Measurements from ENCODE around the gene SORCS2. TPM values are rescaled to one million over a fixed set of nuclear protein-coding genes. Genes with fewer than 3 reads are reported as not detected.

The SORCS2 gene
- total and polyA plus RNA-seq, 2 donors (not counting 1 experiment from before 2014, with no cell fraction given) = not detected

- no peak for DNase-seq
- Histone ChIP-seq H3K4me2 (replicated peaks; ENCODE audit: low read depth, low read length, poor library complexity, severe bottlenecking) (no peak overlapping the region), H4K20me1 (ENCODE audit: control insufficient read depth, insufficient read depth, low read length, poor library complexity, severe bottlenecking) (no peaks in the 10 kb centered on the region), H2AFZ (ENCODE audit: insufficient read depth, low read depth, low read length, poor library complexity, severe bottlenecking) (no peak overlapping the region), H3K4me1 (ENCODE audit: control insufficient read depth in 2 of 2, insufficient read depth in 2 of 2, low read length in 2 of 2) (no peaks in the 10 kb centered on the region), H3K79me2 (ENCODE audit: control insufficient read depth, insufficient read depth, low read length) (no peaks in the 10 kb centered on the region), H3K36me3 (replicated peaks in 1 of 2; ENCODE audit: control extremely low read depth in 1 of 2, control insufficient read depth in 1 of 2, extremely low read depth in 1 of 2, insufficient read depth in 2 of 2, low read length in 1 of 2) (no peaks in the 10 kb centered on the region), H3K27ac (ENCODE audit: low read length in 2 of 2) (no peak overlapping the region), H3K9me3 (ENCODE audit: control extremely low read depth in 1 of 3, control insufficient read depth in 2 of 3, insufficient read depth in 1 of 3, low read length in 2 of 3) (peaks cover 0 to 20% (median 0%) of the 10 kb centered on the region in 3 donors), H3K4me3 (ENCODE audit: control extremely low read depth in 1 of 5, extremely low read depth in 1 of 5, insufficient read depth in 1 of 5, low read depth in 2 of 5, low read length in 4 of 5) (no peak overlapping the region), H3K9ac (ENCODE audit: low read length) (no peak overlapping the region), H3K27me3 (replicated peaks in 1 of 4; ENCODE audit: control extremely low read depth in 1 of 4, control insufficient read depth in 3 of 4, insufficient read depth in 4 of 4, low read length in 3 of 4) (no peaks in the 10 kb centered on the region)
- intact Hi-C loops (cut with micrococcal nuclease) = no loop called here
- H3K27me3 Mint-ChIP-seq = peaks cover 3% of the 10 kb centered on the region
- H3K9me3 Mint-ChIP-seq (ENCODE audit: insufficient read depth) = no peaks in the 10 kb centered on the region
- no peak for TF ChIP-seq CTCF (IDR thresholded peaks at IDR 0.05)
- no peak for TF ChIP-seq EZH2 (IDR thresholded peaks at IDR 0.05; ENCODE audit: borderline replicate concordance, insufficient read depth, low read depth, low read length, poor library complexity, severe bottlenecking)
- CTCF ChIA-PET = no interaction called here
- H3K4me1 Mint-ChIP-seq = no peaks in the 10 kb centered on the region
- POLR2A ChIA-PET = no interaction called here
- WGBS (ENCODE audit: insufficient coverage) = 90% methylated on average over 9 of the region's 12 CpGs
- no peak overlapping the region for H3K4me3 Mint-ChIP-seq
- no peak for ATAC-seq (ENCODE audit: low read depth)
- no peak overlapping the region for H3K27ac Mint-ChIP-seq
These were observed 41.3 kb downstream of the SORCS2 start for GRCh38 chr4:7233601-7234000.

GRCh38 chr4:7234355-7235029 is 42.2 kb downstream of the SORCS2 start:
- Histone ChIP-seq H3K9me3 (ENCODE audit: control extremely low read depth in 1 of 3, control insufficient read depth in 2 of 3, insufficient read depth in 1 of 3, low read length in 2 of 3) (peaks cover 0 to 27% (median 0%) of the 10 kb centered on the region in 3 donors), H3K27me3 (replicated peaks in 1 of 4; ENCODE audit: control extremely low read depth in 1 of 4, control insufficient read depth in 3 of 4, insufficient read depth in 4 of 4, low read length in 3 of 4) (no peaks in the 10 kb centered on the region)

More at GRCh38 chr4:7234355-7235029, 42.2 kb downstream of the SORCS2 start:
- ATAC-seq (ENCODE audit: low read depth) (no peak), DNase-seq (no peak)
- Histone ChIP-seq H3K79me2 (ENCODE audit: control insufficient read depth, insufficient read depth, low read length) (no peaks in the 10 kb centered on the region), H3K4me3 (ENCODE audit: control extremely low read depth in 1 of 5, extremely low read depth in 1 of 5, insufficient read depth in 1 of 5, low read depth in 2 of 5, low read length in 4 of 5) (no peak overlapping the region), H2AFZ (ENCODE audit: insufficient read depth, low read depth, low read length, poor library complexity, severe bottlenecking) (no peak overlapping the region), H3K36me3 (replicated peaks in 1 of 2; ENCODE audit: control extremely low read depth in 1 of 2, control insufficient read depth in 1 of 2, extremely low read depth in 1 of 2, insufficient read depth in 2 of 2, low read length in 1 of 2) (no peaks in the 10 kb centered on the region), H3K4me2 (replicated peaks; ENCODE audit: low read depth, low read length, poor library complexity, severe bottlenecking) (no peak overlapping the region), H3K4me1 (ENCODE audit: control insufficient read depth in 2 of 2, insufficient read depth in 2 of 2, low read length in 2 of 2) (no peaks in the 10 kb centered on the region), H4K20me1 (ENCODE audit: control insufficient read depth, insufficient read depth, low read length, poor library complexity, severe bottlenecking) (no peaks in the 10 kb centered on the region), H3K27ac (ENCODE audit: low read length in 2 of 2) (no peak overlapping the region), H3K9ac (ENCODE audit: low read length) (no peak overlapping the region)
- ChIA-PET POLR2A (no interaction called here), CTCF (no interaction called here)
- intact Hi-C loops (cut with micrococcal nuclease) = no loop called here
- TF ChIP-seq EZH2 (IDR thresholded peaks at IDR 0.05; ENCODE audit: borderline replicate concordance, insufficient read depth, low read depth, low read length, poor library complexity, severe bottlenecking) (no peak), CTCF (IDR thresholded peaks at IDR 0.05) (no peak)
- Mint-ChIP-seq H3K4me1 (no peaks in the 10 kb centered on the region), H3K27me3 (peaks cover 3% of the 10 kb centered on the region), H3K4me3 (no peak overlapping the region), H3K27ac (no peak overlapping the region), H3K9me3 (ENCODE audit: insufficient read depth) (no peaks in the 10 kb centered on the region)
- 72% methylated on average over 14 of the region's 14 CpGs for WGBS (ENCODE audit: insufficient coverage)
